Uterus (tissue), 2 donors: ENCODE data around the gene AVPI1.

Experiments used
- POLR2A ChIP-seq, 2 donors: fragments of 450-650 bp; IDR thresholded peaks; one replicate each; pipeline ENCODE4 v1.6.1; 2016; ENCODE audit warnings: antibody characterized with exemption in 2 of 2, mild to moderate bottlenecking in 1 of 2, moderate library complexity in 1 of 2
- TF ChIP-seq, protein P1 (sequence below), 4 experiments: fragments of 200-600 bp in 2 of 4; fragments of 450-650 bp in 2 of 4; sonication (generic) in 2 of 4; IDR thresholded peaks; one replicate each; pipeline ENCODE4 v1.5.1; 2016 to 2019; ENCODE audit warnings: antibody characterized with exemption in 4 of 4, mild to moderate bottlenecking in 2 of 4, moderate library complexity in 1 of 4

DNA sequence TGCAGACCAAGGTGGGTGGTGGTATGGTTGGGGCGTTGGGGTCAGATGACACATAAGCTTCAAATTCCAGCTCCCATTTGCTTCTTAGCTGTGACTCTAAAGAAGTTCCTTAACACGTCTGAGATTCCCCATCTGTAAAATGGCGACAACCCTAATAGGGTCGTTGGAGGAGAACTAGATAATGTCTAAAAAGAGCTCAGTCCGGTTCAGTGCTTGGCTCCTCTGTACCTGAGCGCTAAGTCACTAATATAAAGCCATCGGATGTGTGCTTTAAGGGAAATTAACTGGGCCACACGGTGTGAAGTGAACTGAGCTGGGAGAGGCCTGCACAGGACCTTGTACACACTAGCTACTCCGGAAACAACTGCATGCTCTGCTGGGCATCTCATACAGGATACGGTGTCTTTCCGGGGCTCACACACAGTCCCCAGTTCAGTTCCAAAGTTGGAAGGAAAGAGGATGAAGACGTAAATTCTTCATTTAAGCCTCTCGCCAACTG is 49.4 kb upstream of the AVPI1 start:
- TF ChIP-seq, protein P1, sequence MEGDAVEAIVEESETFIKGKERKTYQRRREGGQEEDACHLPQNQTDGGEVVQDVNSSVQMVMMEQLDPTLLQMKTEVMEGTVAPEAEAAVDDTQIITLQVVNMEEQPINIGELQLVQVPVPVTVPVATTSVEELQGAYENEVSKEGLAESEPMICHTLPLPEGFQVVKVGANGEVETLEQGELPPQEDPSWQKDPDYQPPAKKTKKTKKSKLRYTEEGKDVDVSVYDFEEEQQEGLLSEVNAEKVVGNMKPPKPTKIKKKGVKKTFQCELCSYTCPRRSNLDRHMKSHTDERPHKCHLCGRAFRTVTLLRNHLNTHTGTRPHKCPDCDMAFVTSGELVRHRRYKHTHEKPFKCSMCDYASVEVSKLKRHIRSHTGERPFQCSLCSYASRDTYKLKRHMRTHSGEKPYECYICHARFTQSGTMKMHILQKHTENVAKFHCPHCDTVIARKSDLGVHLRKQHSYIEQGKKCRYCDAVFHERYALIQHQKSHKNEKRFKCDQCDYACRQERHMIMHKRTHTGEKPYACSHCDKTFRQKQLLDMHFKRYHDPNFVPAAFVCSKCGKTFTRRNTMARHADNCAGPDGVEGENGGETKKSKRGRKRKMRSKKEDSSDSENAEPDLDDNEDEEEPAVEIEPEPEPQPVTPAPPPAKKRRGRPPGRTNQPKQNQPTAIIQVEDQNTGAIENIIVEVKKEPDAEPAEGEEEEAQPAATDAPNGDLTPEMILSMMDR (IDR thresholded peaks at IDR 0.05): no peak
- TF ChIP-seq POLR2A (IDR thresholded peaks at IDR 0.05): no peak
